H1 (cell line): Measurements from ENCODE around the gene ABHD12. TPM values are rescaled to one million over a fixed set of nuclear protein-coding genes. Genes with fewer than 3 reads are reported as not detected.

Source experiments
- CTCF ChIA-PET: fragments of 300-600 bp; sonication (Branson Sonifier 250); formaldehyde crosslinking; loops from one replicate; lab custom pipeline; 2021; ENCODE audit not compliant: partially characterized antibody; lab: Charles Lee
- POLR2A ChIA-PET: fragments of 300-600 bp; sonication (Branson Sonifier 250); formaldehyde crosslinking; loops from one replicate; lab custom pipeline; 2021; ENCODE audit warnings: inconsistent platforms; ENCODE audit not compliant: partially characterized antibody; lab: Charles Lee
- DNase-seq, 2 experiments: peaks; one replicate each; pipeline versions ENCODE4 v3.0.0 to v3.0.0-alpha.2; 2010 to 2022; ENCODE audit warnings: low spot score in 2 of 2, low read depth in 1 of 2, mixed read lengths in 1 of 2
- FAIRE-seq: peaks from 2 replicates; lab custom pipeline; 2011; peaks lifted over from hg19 to GRCh38; lab: Jason Lieb, UNC
- H2AFZ ChIP-seq: 2 replicates; pipeline ENCODE4 v1.8.1; 2012; ENCODE audit warnings: low read length, inconsistent platforms
- H2AK5ac ChIP-seq: 2 replicates; pipeline ENCODE4 v1.6.1; 2013; ENCODE audit warnings: low read depth, low read length
- H2BK120ac ChIP-seq: replicated peaks from 2 replicates; pipeline ENCODE3; 2013; ENCODE audit warnings: low read depth, low read length, inconsistent platforms
- H2BK12ac ChIP-seq: 2 replicates; pipeline ENCODE4 v1.6.1; 2013; ENCODE audit warnings: low read depth, low read length
- H2BK15ac ChIP-seq: 2 replicates; pipeline ENCODE4 v1.6.1; 2013; ENCODE audit warnings: low read length
- H2BK20ac ChIP-seq: 2 replicates; pipeline ENCODE4 v1.6.1; 2013; ENCODE audit warnings: low read length
- H2BK5ac ChIP-seq: 2 replicates; pipeline ENCODE4 v1.6.1; 2013; ENCODE audit warnings: low read depth, low read length
- H3K14ac ChIP-seq: 2 replicates; pipeline ENCODE4 v1.6.1; 2013; ENCODE audit warnings: inconsistent platforms; ENCODE audit not compliant: insufficient read length
- H3K18ac ChIP-seq: 2 replicates; pipeline ENCODE4 v1.6.1; 2013; ENCODE audit warnings: low read length; ENCODE audit errors: extremely low read depth
- H3K23ac ChIP-seq: 2 replicates; pipeline ENCODE4 v1.6.1; 2013; ENCODE audit warnings: inconsistent platforms; ENCODE audit not compliant: insufficient read length
- H3K23me2 ChIP-seq: 2 replicates; pipeline ENCODE4 v1.6.1; 2013; ENCODE audit warnings: low read depth, low read length
- H3K27ac ChIP-seq: 2 replicates; pipeline ENCODE4 v1.6.1; 2011; ENCODE audit warnings: low read depth, low read length, inconsistent platforms
- H3K27me3 ChIP-seq, 4 experiments: replicated peaks in 1 of 4; 1 replicate in 1 of 4; 2 replicates in 3 of 4; pipeline versions ENCODE4 v1.6.1 to v1.8.1; 2011 to 2013; ENCODE audit warnings: low read length in 3 of 4, mild to moderate bottlenecking in 3 of 4, inconsistent platforms in 2 of 4, mixed read lengths in 2 of 4, moderate library complexity in 1 of 4; ENCODE audit not compliant: control insufficient read depth in 3 of 4, insufficient read depth in 3 of 4; ENCODE audit errors: extremely low read depth in 1 of 4
- H3K36me3 ChIP-seq, 4 experiments: 2 replicates each; pipeline versions ENCODE4 v1.6.1 to v1.8.1; 2011 to 2013; ENCODE audit warnings: mild to moderate bottlenecking in 4 of 4, low read length in 3 of 4, moderate library complexity in 2 of 4, control low read depth in 1 of 4, inconsistent platforms in 1 of 4; ENCODE audit not compliant: insufficient read depth in 4 of 4, control insufficient read depth in 2 of 4
- H3K4ac ChIP-seq: replicated peaks from 2 replicates; pipeline ENCODE3; 2013; ENCODE audit warnings: low read length, low read depth, mixed read lengths, inconsistent platforms; ENCODE audit not compliant: insufficient read length
- H3K4me1 ChIP-seq, 4 experiments: replicated peaks in 1 of 4; 1 replicate in 1 of 4; 2 replicates in 3 of 4; pipeline versions ENCODE4 v1.6.1 to v1.8.1; 2011 to 2013; ENCODE audit warnings: low read length in 3 of 4, inconsistent platforms in 2 of 4, mixed read lengths in 1 of 4; ENCODE audit not compliant: insufficient read depth in 4 of 4, control insufficient read depth in 3 of 4
- H3K4me2 ChIP-seq, 2 experiments: 2 replicates each; pipeline versions ENCODE4 v1.6.1 to v1.8.1; 2011 to 2013; ENCODE audit warnings: low read depth in 2 of 2, low read length in 2 of 2, control low read depth in 1 of 2, inconsistent platforms in 1 of 2, mild to moderate bottlenecking in 1 of 2; ENCODE audit not compliant: insufficient read depth in 1 of 2
- H3K4me3 ChIP-seq, 4 experiments: fragments of 200-600, 300-600 bp in 1 of 4; sonication (generic), shearing (Covaris generic), sonication (Bioruptor Twin) in 1 of 4; 2 replicates each; pipeline versions ENCODE4 v1.5.1 to v1.8.1; 2011 to 2016; ENCODE audit warnings: low read length in 4 of 4, low read depth in 3 of 4, control low read depth in 2 of 4, inconsistent platforms in 2 of 4, mild to moderate bottlenecking in 2 of 4, mixed read lengths in 1 of 4, moderate library complexity in 1 of 4; ENCODE audit not compliant: insufficient read depth in 2 of 4; ENCODE audit errors: extremely low read depth in 1 of 4
- H3K56ac ChIP-seq: replicated peaks from 2 replicates; pipeline ENCODE3; 2013; ENCODE audit warnings: low read depth, mild to moderate bottlenecking, mixed read lengths, low read length, inconsistent platforms; ENCODE audit not compliant: insufficient read length
- H3K79me1 ChIP-seq: 2 replicates; pipeline ENCODE4 v1.6.1; 2013; ENCODE audit warnings: low read depth, low read length, control low read depth
- H3K79me2 ChIP-seq, 2 experiments: 2 replicates each; pipeline versions ENCODE4 v1.6.1 to v1.8.1; 2012 to 2013; ENCODE audit warnings: low read length in 2 of 2, mild to moderate bottlenecking in 2 of 2, inconsistent platforms in 1 of 2; ENCODE audit not compliant: insufficient read depth in 2 of 2, control insufficient read depth in 1 of 2
- H3K9ac ChIP-seq, 4 experiments: replicated peaks in 1 of 4; 1 replicate in 1 of 4; 2 replicates in 3 of 4; pipeline versions ENCODE4 v1.6.1 to v1.8.1; 2011 to 2013; ENCODE audit warnings: low read depth in 3 of 4, low read length in 3 of 4, control low read depth in 2 of 4, mild to moderate bottlenecking in 2 of 4, moderate library complexity in 2 of 4, inconsistent platforms in 1 of 4; ENCODE audit errors: extremely low read depth in 1 of 4
- H3K9me3 ChIP-seq, 2 experiments: 2 replicates each; pipeline versions ENCODE4 v1.6.1 to v1.8.1; 2012 to 2013; ENCODE audit warnings: mild to moderate bottlenecking in 2 of 2, moderate library complexity in 2 of 2, control low read depth in 1 of 2, inconsistent platforms in 1 of 2, low read depth in 1 of 2, low read length in 1 of 2, mixed read lengths in 1 of 2; ENCODE audit not compliant: insufficient read depth in 2 of 2
- H4K20me1 ChIP-seq, 2 experiments: replicated peaks in 1 of 2; 2 replicates each; pipeline versions ENCODE3 to v1.8.1; 2011 to 2013; ENCODE audit warnings: inconsistent platforms in 2 of 2, low read length in 2 of 2, mild to moderate bottlenecking in 1 of 2; ENCODE audit not compliant: insufficient read depth in 2 of 2, control insufficient read depth in 1 of 2
- H4K5ac ChIP-seq: 2 replicates; pipeline ENCODE4 v1.6.1; 2013; ENCODE audit warnings: low read length, low read depth, mixed read lengths, inconsistent platforms; ENCODE audit not compliant: insufficient read length
- H4K8ac ChIP-seq: 2 replicates; pipeline ENCODE4 v1.8.0; 2013; ENCODE audit warnings: mild to moderate bottlenecking, moderate library complexity, low read length, inconsistent platforms; ENCODE audit not compliant: insufficient read depth; ENCODE audit errors: extremely low read depth
- H4K91ac ChIP-seq: replicated peaks from 2 replicates; pipeline ENCODE3; 2013; ENCODE audit warnings: low read length, mixed read lengths, inconsistent platforms; ENCODE audit not compliant: insufficient read length
- ASH2L ChIP-seq: fragments of 200-600, 300-600 bp; sonication (generic); IDR thresholded peaks from one replicate; pipeline ENCODE4 v1.7.1; 2017; ENCODE audit warnings: low read length
- BRCA1 ChIP-seq: IDR thresholded peaks from 2 replicates; pipeline ENCODE4 v1.6.1; 2012; ENCODE audit warnings: low read depth, low read length, improper control_type of control experiment
- CBX8 ChIP-seq: fragments of 300-800, 300-1000 bp; sonication (generic); IDR thresholded peaks from 2 replicates; pipeline ENCODE4 v1.7.1; 2016; ENCODE audit warnings: low read depth, low read length, borderline replicate concordance
- CHD2 ChIP-seq: IDR thresholded peaks from 2 replicates; pipeline ENCODE4 v1.6.1; 2012; ENCODE audit warnings: low read length, improper control_type of control experiment
- CTBP2 ChIP-seq: IDR thresholded peaks from 2 replicates; pipeline ENCODE4 v1.7.0; 2011; ENCODE audit warnings: borderline replicate concordance, mild to moderate bottlenecking, moderate library complexity, mixed read lengths, low read length; ENCODE audit not compliant: insufficient read depth, insufficient read length
- EP300 ChIP-seq, 2 experiments: IDR thresholded peaks; 1 replicate in 1 of 2; 2 replicates in 1 of 2; pipeline ENCODE4 v1.6.1; 2011 to 2012; ENCODE audit warnings: low read depth in 2 of 2, low read length in 2 of 2, mild to moderate bottlenecking in 2 of 2, borderline replicate concordance in 1 of 2, inconsistent platforms in 1 of 2, moderate library complexity in 1 of 2
- HDAC6 ChIP-seq: IDR thresholded peaks from one replicate; pipeline ENCODE4 v1.7.1; 2012; ENCODE audit warnings: low read depth, mild to moderate bottlenecking, inconsistent platforms, low read length, moderate library complexity
- JUND ChIP-seq: IDR thresholded peaks from 2 replicates; pipeline ENCODE4 v1.6.1; 2011; ENCODE audit warnings: mild to moderate bottlenecking, improper control_type of control experiment, low read length
- TEAD4 ChIP-seq: IDR thresholded peaks from 2 replicates; pipeline ENCODE4 v1.6.1; 2012; ENCODE audit warnings: low read depth, low read length, inconsistent platforms, mixed read lengths
- WGBS, 2 experiments: shearing (Covaris generic) in 1 of 2; methylation state at CpG; one replicate each; pipeline versions ENCODE4 v1.1.6 to v1.1.7; 2013 to 2015; ENCODE audit warnings: low lambda C conversion rate in 2 of 2, mixed read lengths in 2 of 2, inconsistent platforms in 1 of 2, low coverage in 1 of 2, missing lambda C conversion rate in 1 of 2; ENCODE audit not compliant: insufficient replicate concordance in 2 of 2, insufficient coverage in 1 of 2, insufficient read length in 1 of 2; ENCODE audit errors: extremely low coverage in 1 of 2, missing lambda C conversion rate in 1 of 2; 5-methylcytosine and 5-hydroxymethylcytosine counted together
- polyA plus RNA-seq, 7 experiments: library from polyadenylated mRNA; depleted of rRNA in 3 of 7; stranded (reverse) in 5 of 7; unstranded in 2 of 7; fragments of >200 nt in 5 of 7; fragments of 200-250 nt in 2 of 7; gene quantifications; 1 replicate in 5 of 7; 2 replicates in 1 of 7; 4 replicates in 1 of 7; pipeline versions ENCODE4 v1.2.1 to v1.2.3, GENCODE V29; 2011 to 2013; ENCODE audit warnings: missing spikeins in 2 of 7, mixed read lengths in 2 of 7
- total RNA-seq: library from RNA; stranded (reverse); fragmentation: NEBNext Ultra II Directional; extraction: Animal tissue kit (Norgen Biotek cat#: 25700); gene quantifications from 2 replicates; pipeline ENCODE4 v1.2.1, GENCODE V29; 2021

Gene ABHD12
- total and polyA plus RNA-seq, 2 of the 8 experiments (the other 6 are each of a cell fraction or from before 2014, with no cell fraction given), result 31.3 to 59.5 TPM

DNA sequence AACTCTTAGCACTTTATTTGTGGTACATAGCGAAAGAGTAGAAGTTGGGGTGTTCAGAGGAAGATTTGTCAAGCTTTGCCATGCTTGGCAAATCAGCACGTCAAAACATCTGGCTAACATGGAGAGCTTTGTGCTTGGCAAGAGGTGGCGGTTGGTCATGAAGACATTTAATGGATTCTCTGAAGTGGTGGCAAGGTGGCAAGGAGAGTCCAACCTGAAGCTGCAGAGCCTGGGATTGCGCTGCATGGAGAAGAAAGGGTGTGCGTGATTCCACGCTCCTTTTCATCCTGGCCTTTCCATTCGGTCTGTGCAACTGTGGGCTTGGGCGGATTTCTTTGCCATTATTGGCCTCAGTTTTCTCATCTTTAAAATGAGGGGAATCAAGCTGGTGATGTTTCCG is 139.6 kb downstream of the ABHD12 start:
- Histone ChIP-seq H4K5ac (no peak overlapping the region), H2BK20ac (no peak overlapping the region), H3K79me2 (peaks cover 17 to 48% of the 10 kb centered on the region in 2 experiments), H3K9me3 (no peaks in the 10 kb centered on the region), H2AFZ (no peak overlapping the region), H3K23me2 (peaks cover 10% of the 10 kb centered on the region; the same call in 1 of the 2 replicates), H3K23ac (no peak overlapping the region), H3K9ac (no peak overlapping the region), H4K20me1 (peaks cover 3 to 10% of the 10 kb centered on the region in 2 experiments), H2BK15ac (no peak overlapping the region), H3K14ac (no peak overlapping the region), H3K36me3 (no peaks in the 10 kb centered on the region), H3K56ac (no peak overlapping the region), H3K4me2 (no peak overlapping the region), H3K4me3 (no peak overlapping the region), H2BK5ac (no peak overlapping the region), H3K18ac (no peak overlapping the region), H2BK120ac (no peak overlapping the region), H3K27me3 (peaks cover 0 to 8% (median 7%) of the 10 kb centered on the region in 4 experiments; a peak in 4 of 7 replicates), H3K4ac (no peak overlapping the region), H4K91ac (no peak overlapping the region), H3K27ac (no peak overlapping the region), H3K79me1 (peaks cover 3% of the 10 kb centered on the region), H4K8ac (no peak overlapping the region), H2BK12ac (no peak overlapping the region), H2AK5ac (no peak overlapping the region), H3K4me1 (peaks cover 3 to 7% (median 4%) of the 10 kb centered on the region in 4 experiments; a peak in 6 of 7 replicates)
- ChIA-PET POLR2A (interaction anchor here (1.9 kb wide), 1 partner anchor 9 kb away, joined by 6 read pairs; no protein-coding TSS in a partner anchor), CTCF (interaction anchor here (1.3 to 1.7 kb wide), 3 partner anchors 21 to 185 kb away, joined by 3 to 5 read pairs (median 4); no protein-coding TSS in a partner anchor)
- FAIRE-seq (no peak), DNase-seq (peak in 1 of 2 experiments; percentile 24)
- 83% methylated on average over 9 of the region's 9 CpGs; no CpG with 5 or more reads in 1 of the 2 experiments for WGBS, 2 experiments
- TF ChIP-seq ASH2L, result no peak
- no peak for TF ChIP-seq EP300 (IDR thresholded peaks at IDR 0.05; ENCODE audit: borderline replicate concordance in 1 of 2, low read depth in 2 of 2, low read length in 2 of 2)
- TF ChIP-seq CTBP2, result no peak
- TF ChIP-seq TEAD4, result no peak
- no peak for TF ChIP-seq HDAC6
- no peak for TF ChIP-seq CHD2
- TF ChIP-seq BRCA1, result no peak
- TF ChIP-seq JUND, result no peak
- no peak for TF ChIP-seq CBX8
